Thyroid gland (tissue), 4 donors: Measurements from ENCODE around the gene PLA2G4A.

ENCODE experiments used
- POLR2A ChIP-seq, 2 donors: fragments of 450-650 bp; IDR thresholded peaks; one replicate each; pipeline ENCODE4 v1.6.1; 2017; ENCODE audit warnings: antibody characterized with exemption in 2 of 2, mild to moderate bottlenecking in 2 of 2, moderate library complexity in 1 of 2
- TF ChIP-seq, protein P1 (sequence below), 6 experiments: fragments of 200-600 bp in 3 of 6; fragments of 450-650 bp in 3 of 6; sonication (generic) in 3 of 6; IDR thresholded peaks; one replicate each; pipeline ENCODE4 v1.5.1; 2016 to 2019; ENCODE audit warnings: antibody characterized with exemption in 6 of 6, mild to moderate bottlenecking in 2 of 6, inconsistent platforms in 1 of 6, moderate library complexity in 1 of 6

DNA sequence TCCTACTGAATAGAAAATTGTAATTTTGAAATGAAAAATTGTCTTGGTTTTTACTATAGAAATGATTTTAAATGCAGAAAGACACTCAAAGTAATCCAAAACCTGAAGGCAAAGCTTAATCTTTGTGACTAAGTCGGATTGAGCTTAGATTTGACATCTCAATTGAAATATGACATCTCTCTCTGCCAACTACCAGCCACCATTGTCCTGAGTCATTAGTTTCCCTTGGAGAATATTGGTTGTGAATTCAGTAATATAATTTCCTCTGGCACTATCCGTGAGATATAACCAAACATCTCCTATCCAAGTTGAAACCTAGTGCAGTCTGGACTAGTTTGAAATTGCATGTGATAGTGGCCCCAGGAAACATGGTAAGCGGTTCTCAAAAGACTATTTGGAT, 37.1 kb downstream of the PLA2G4A start:
- TF ChIP-seq, protein P1, sequence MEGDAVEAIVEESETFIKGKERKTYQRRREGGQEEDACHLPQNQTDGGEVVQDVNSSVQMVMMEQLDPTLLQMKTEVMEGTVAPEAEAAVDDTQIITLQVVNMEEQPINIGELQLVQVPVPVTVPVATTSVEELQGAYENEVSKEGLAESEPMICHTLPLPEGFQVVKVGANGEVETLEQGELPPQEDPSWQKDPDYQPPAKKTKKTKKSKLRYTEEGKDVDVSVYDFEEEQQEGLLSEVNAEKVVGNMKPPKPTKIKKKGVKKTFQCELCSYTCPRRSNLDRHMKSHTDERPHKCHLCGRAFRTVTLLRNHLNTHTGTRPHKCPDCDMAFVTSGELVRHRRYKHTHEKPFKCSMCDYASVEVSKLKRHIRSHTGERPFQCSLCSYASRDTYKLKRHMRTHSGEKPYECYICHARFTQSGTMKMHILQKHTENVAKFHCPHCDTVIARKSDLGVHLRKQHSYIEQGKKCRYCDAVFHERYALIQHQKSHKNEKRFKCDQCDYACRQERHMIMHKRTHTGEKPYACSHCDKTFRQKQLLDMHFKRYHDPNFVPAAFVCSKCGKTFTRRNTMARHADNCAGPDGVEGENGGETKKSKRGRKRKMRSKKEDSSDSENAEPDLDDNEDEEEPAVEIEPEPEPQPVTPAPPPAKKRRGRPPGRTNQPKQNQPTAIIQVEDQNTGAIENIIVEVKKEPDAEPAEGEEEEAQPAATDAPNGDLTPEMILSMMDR (IDR thresholded peaks at IDR 0.05): no peak
- TF ChIP-seq POLR2A (IDR thresholded peaks at IDR 0.05): no peak
